Ishikawa (cell line): Measurements from ENCODE around the gene GABRB1.

Experiments used
- EP300 ChIP-seq: IDR thresholded peaks from 2 replicates; pipeline ENCODE4 v1.6.1; 2012; ENCODE audit warnings: borderline replicate concordance
- REST ChIP-seq: IDR thresholded peaks from 2 replicates; pipeline ENCODE4 v1.6.1; 2012; ENCODE audit warnings: low read depth, mild to moderate bottlenecking
- TEAD4 ChIP-seq: IDR thresholded peaks from 2 replicates; pipeline ENCODE4 v1.6.1; 2012
- YY1 ChIP-seq: IDR thresholded peaks from 2 replicates; pipeline ENCODE4 v1.6.1; 2012; ENCODE audit warnings: low read depth

DNA sequence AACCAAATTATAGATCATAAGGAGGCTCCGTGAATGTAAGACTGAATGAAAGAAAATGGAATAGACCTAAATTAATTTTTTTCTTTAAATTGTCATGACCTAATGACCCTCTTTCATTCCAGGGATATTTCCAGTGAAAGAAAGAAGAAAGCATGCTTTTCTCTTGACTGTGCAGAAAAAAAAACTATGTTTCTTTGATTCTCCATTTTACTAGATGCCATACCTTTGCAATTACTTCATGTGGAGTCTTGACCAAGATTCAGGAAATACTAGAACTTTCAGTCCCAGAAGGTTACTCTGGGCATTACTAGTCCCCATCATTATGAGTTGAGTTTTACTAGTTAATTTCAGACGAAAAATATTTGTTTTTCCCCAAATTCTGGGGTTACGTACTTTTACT lies 438.6 kb downstream of the GABRB1 start:
- TF ChIP-seq TEAD4 (no peak), YY1 (no peak), EP300 (no peak), REST (no peak)
